MV-4-11 (cell line): ENCODE measurements around the gene IL20RA.
"Not testable (repeated sequence)": the region's sequence is repeated elsewhere in the genome, so short reads cannot be mapped to it uniquely, and the experiment has no call there.

Experiments
- DNase-seq: peaks from one replicate; lab custom pipeline; 2025; lab: John Stamatoyannopoulos, UW

The IL20RA gene

GRCh38 chr6:136971609-136972008, 73.2 kb downstream of the IL20RA start:
- no peak for DNase-seq

- DNase-seq = no peak
Observed at GRCh38 chr6:136969930-136970329, 74.8 kb downstream of the IL20RA start.

GRCh38 chr6:136969433-136969832, 75.3 kb downstream of the IL20RA start:
- DNase-seq = no peak

- DNase-seq = no peak
Observed at GRCh38 chr6:136968837-136969236, 75.9 kb downstream of the IL20RA start.

GRCh38 chr6:136967876-136968752, 76.7 kb downstream of the IL20RA start:
- peak; percentile 59 for DNase-seq

- DNase-seq = no peak
Observed at GRCh38 chr6:136964398-136964797, 80.4 kb downstream of the IL20RA start.

- no peak for DNase-seq
Observed at GRCh38 chr6:136963259-136963658, 81.5 kb downstream of the IL20RA start.

- DNase-seq = no peak
Observed at GRCh38 chr6:136962661-136963060, 82.1 kb downstream of the IL20RA start.

GRCh38 chr6:136961848-136962247, 82.9 kb downstream of the IL20RA start:
- DNase-seq = no peak

GRCh38 chr6:136960781-136961180, 84.0 kb downstream of the IL20RA start:
- DNase-seq = no peak

- DNase-seq = not testable (repeated sequence)
Observed at GRCh38 chr6:136959935-136960334, 84.8 kb downstream of the IL20RA start.

GRCh38 chr6:136959471-136959891, 85.3 kb downstream of the IL20RA start:
- no peak for DNase-seq

- no peak for DNase-seq
Observed at GRCh38 chr6:136958168-136958567, 86.6 kb downstream of the IL20RA start.

GRCh38 chr6:136956590-136957544, 87.9 kb downstream of the IL20RA start:
- no peak for DNase-seq

- peak; percentile 36 for DNase-seq
Observed at GRCh38 chr6:136955123-136955522, 89.6 kb downstream of the IL20RA start.

- DNase-seq = no peak
Observed at GRCh38 chr6:136952714-136953260, 92.0 kb downstream of the IL20RA start.

GRCh38 chr6:136950436-136951126, 94.2 kb downstream of the IL20RA start:
- DNase-seq = no peak
